ENCODE data around the gene DAB1.
A peak's percentile ranks its signal among the peaks of the same experiment; 100 is the strongest.

DAB1 gene

GRCh38 chr1:57411262-57411661, 12.6 kb downstream of the DAB1 start:
- peak; percentile 15 for DNase-seq (ENCODE audit: low read depth)

- DNase-seq (ENCODE audit: low read depth), result no peak
Observed at GRCh38 chr1:57410508-57410907, 13.4 kb downstream of the DAB1 start.

GRCh38 chr1:57407928-57408327, 15.9 kb downstream of the DAB1 start:
- no peak for DNase-seq (ENCODE audit: low read depth)

GRCh38 chr1:57406428-57406970, 17.4 kb downstream of the DAB1 start:
- no peak for DNase-seq (ENCODE audit: low read depth)

- DNase-seq (ENCODE audit: low read depth), result no peak
Observed at GRCh38 chr1:57404884-57405283, 19.0 kb downstream of the DAB1 start.

GRCh38 chr1:57403201-57403600, 20.7 kb downstream of the DAB1 start:
- DNase-seq (ENCODE audit: low read depth), result no peak

- no peak for DNase-seq (ENCODE audit: low read depth)
Observed at GRCh38 chr1:57401671-57402070, 22.2 kb downstream of the DAB1 start.

- DNase-seq (ENCODE audit: low read depth), result no peak
Observed at GRCh38 chr1:57400048-57400447, 23.8 kb downstream of the DAB1 start.

- DNase-seq (ENCODE audit: low read depth), result no peak
Observed at GRCh38 chr1:57393058-57393584, 30.7 kb downstream of the DAB1 start.

- no peak for DNase-seq (ENCODE audit: low read depth)
Observed at GRCh38 chr1:57385336-57385735, 38.5 kb downstream of the DAB1 start.

GRCh38 chr1:57384901-57385300, 39.0 kb downstream of the DAB1 start:
- DNase-seq (ENCODE audit: low read depth), result no peak

GRCh38 chr1:57384284-57384683, 39.6 kb downstream of the DAB1 start:
- no peak for DNase-seq (ENCODE audit: low read depth)

GRCh38 chr1:57381871-57382270, 42.0 kb downstream of the DAB1 start:
- no peak for DNase-seq (ENCODE audit: low read depth)

GRCh38 chr1:57381426-57381825, 42.4 kb downstream of the DAB1 start:
- no peak for DNase-seq (ENCODE audit: low read depth)

GRCh38 chr1:57380923-57381322, 42.9 kb downstream of the DAB1 start:
- no peak for DNase-seq (ENCODE audit: low read depth)

GRCh38 chr1:57378534-57378933, 45.3 kb downstream of the DAB1 start:
- DNase-seq (ENCODE audit: low read depth), result no peak

GRCh38 chr1:57377339-57378139, 46.3 kb downstream of the DAB1 start:
- DNase-seq (ENCODE audit: low read depth), result no peak

GRCh38 chr1:57376041-57376440, 47.8 kb downstream of the DAB1 start:
- DNase-seq (ENCODE audit: low read depth), result no peak

GRCh38 chr1:57369889-57370288, 54.0 kb downstream of the DAB1 start:
- DNase-seq (ENCODE audit: low read depth), result no peak

GRCh38 chr1:57367945-57368344, 55.9 kb downstream of the DAB1 start:
- DNase-seq (ENCODE audit: low read depth), result no peak

GRCh38 chr1:57363643-57364042, 60.2 kb downstream of the DAB1 start:
- DNase-seq (ENCODE audit: low read depth), result no peak

- DNase-seq (ENCODE audit: low read depth), result no peak
Observed at GRCh38 chr1:57363165-57363564, 60.7 kb downstream of the DAB1 start.

- DNase-seq (ENCODE audit: low read depth), result no peak
Observed at GRCh38 chr1:57362480-57362879, 61.4 kb downstream of the DAB1 start.

- DNase-seq (ENCODE audit: low read depth), result no peak
Observed at GRCh38 chr1:57361516-57361915, 62.3 kb downstream of the DAB1 start.
